Lower leg skin (tissue), 3 donors: ENCODE measurements around the gene ZBTB4.
"Not testable (repeated sequence)": the region's sequence is repeated elsewhere in the genome, so short reads cannot be mapped to it uniquely, and the experiment has no call there.

Experiments
- CTCF ChIP-seq, 3 donors: fragments of 450-650 bp; IDR thresholded peaks; one replicate each; pipeline ENCODE4 v1.5.1; 2016; ENCODE audit warnings: antibody characterized with exemption in 3 of 3, mild to moderate bottlenecking in 3 of 3, moderate library complexity in 2 of 3
- POLR2A ChIP-seq, 2 donors: fragments of 450-650 bp; IDR thresholded peaks; one replicate each; pipeline ENCODE4 v1.6.1; 2016 to 2017; ENCODE audit warnings: antibody characterized with exemption in 2 of 2, mild to moderate bottlenecking in 1 of 2, moderate library complexity in 1 of 2

GRCh38 chr17:7482742-7483088 lies 3.3 kb upstream of the ZBTB4 start:
- not testable (repeated sequence) for TF ChIP-seq CTCF, POLR2A (IDR thresholded peaks at IDR 0.05)
